SK-N-SH (cell line): ENCODE data around the gene C16orf87. TPM values are rescaled to one million over a fixed set of nuclear protein-coding genes. Genes with fewer than 3 reads are reported as not detected.

ENCODE experiments used
- CTCF ChIA-PET: fragments of 300-600, 350-600 bp; formaldehyde crosslinking; extraction: SDS; loops from one replicate; lab custom pipeline; 2021; lab: Yijun Ruan, JAX
- POLR2A ChIA-PET: fragments of 350-600 bp; sonication (Branson Sonifier 250); formaldehyde crosslinking; extraction: SDS; loops from one replicate; lab custom pipeline; 2020; ENCODE audit warnings: antibody characterized with exemption, inconsistent platforms; lab: Yijun Ruan, JAX
- DNase-seq: peaks from one replicate; pipeline ENCODE4 v3.0.0; 2012
- H2AFZ ChIP-seq: fragments of 200-600 bp; sonication (generic); 2 replicates; pipeline ENCODE4 v1.8.1; 2016; ENCODE audit warnings: antibody characterized with exemption, mild to moderate bottlenecking, low read depth
- H3F3A ChIP-seq: fragments of 200-600 bp; sonication (generic); replicated peaks from 2 replicates; pipeline ENCODE3; 2016; ENCODE audit warnings: antibody characterized with exemption, mild to moderate bottlenecking; ENCODE audit not compliant: insufficient read depth
- H3K27ac ChIP-seq, 2 experiments: fragments of 200-500 bp in 1 of 2; fragments of 200-600 bp in 1 of 2; sonication (Bioruptor generic) in 1 of 2; sonication (generic), shearing (Covaris generic) in 1 of 2; 2 replicates each; pipeline versions ENCODE4 v1.5.1 to v1.6.1; 2014 to 2016; ENCODE audit warnings: low read depth in 2 of 2, inconsistent platforms in 1 of 2, low read length in 1 of 2, mild to moderate bottlenecking in 1 of 2, mixed read lengths in 1 of 2
- H3K27me3 ChIP-seq: fragments of 200-600 bp; sonication (generic), shearing (Covaris generic); 2 replicates; pipeline ENCODE4 v1.6.1; 2016; ENCODE audit warnings: mixed run types; ENCODE audit not compliant: insufficient read depth
- H3K36me3 ChIP-seq, 2 experiments: fragments of 200-500 bp in 1 of 2; fragments of 200-600 bp in 1 of 2; sonication (Bioruptor generic) in 1 of 2; sonication (generic) in 1 of 2; replicated peaks in 1 of 2; 2 replicates each; pipeline versions ENCODE3 to v1.5.1; 2014 to 2016; ENCODE audit warnings: low read length in 1 of 2, mild to moderate bottlenecking in 1 of 2; ENCODE audit not compliant: insufficient read depth in 2 of 2, control insufficient read depth in 1 of 2
- H3K4me1 ChIP-seq, 2 experiments: fragments of 200-500 bp in 1 of 2; fragments of 200-600 bp in 1 of 2; sonication (Bioruptor generic) in 1 of 2; sonication (generic), shearing (Covaris generic) in 1 of 2; 2 replicates each; pipeline versions ENCODE4 v1.5.1 to v1.6.1; 2014 to 2016; ENCODE audit warnings: low read depth in 1 of 2, low read length in 1 of 2, mixed run types in 1 of 2; ENCODE audit not compliant: insufficient read depth in 2 of 2, control insufficient read depth in 1 of 2
- H3K4me2 ChIP-seq: fragments of 200-600 bp; sonication (generic), shearing (Covaris generic); 2 replicates; pipeline ENCODE4 v1.6.1; 2017; ENCODE audit warnings: mixed run types
- H3K4me3 ChIP-seq, 2 experiments: fragments of 200-500 bp in 1 of 2; fragments of 200-600 bp in 1 of 2; sonication (Bioruptor generic) in 1 of 2; sonication (generic), shearing (Covaris generic) in 1 of 2; 2 replicates each; pipeline versions ENCODE4 v1.5.1 to v1.8.1; 2014 to 2016; ENCODE audit warnings: low read depth in 2 of 2, inconsistent platforms in 1 of 2, low read length in 1 of 2, mild to moderate bottlenecking in 1 of 2, mixed read lengths in 1 of 2, moderate library complexity in 1 of 2
- H3K79me2 ChIP-seq: fragments of 200-600 bp; sonication (generic); 2 replicates; pipeline ENCODE4 v1.8.1; 2017; ENCODE audit warnings: mild to moderate bottlenecking; ENCODE audit not compliant: insufficient read depth
- H3K9ac ChIP-seq: fragments of 200-600 bp; sonication (generic); 2 replicates; pipeline ENCODE4 v1.6.1; 2017; ENCODE audit warnings: mixed run types
- H3K9me2 ChIP-seq: fragments of 200-600 bp; sonication (generic); 2 replicates; pipeline ENCODE4 v1.6.1; 2017; ENCODE audit warnings: mixed run types
- H3K9me3 ChIP-seq: fragments of 200-600 bp; sonication (generic); 2 replicates; pipeline ENCODE4 v1.6.1; 2017; ENCODE audit warnings: mixed run types, mild to moderate bottlenecking, moderate library complexity
- H4K20me1 ChIP-seq: fragments of 200-600 bp; sonication (generic); 2 replicates; pipeline ENCODE4 v1.6.1; 2017; ENCODE audit warnings: mild to moderate bottlenecking, mixed run types; ENCODE audit not compliant: insufficient read depth
- CHD2 ChIP-seq: fragments of 150-350 bp; IDR thresholded peaks from 2 replicates; pipeline ENCODE4 v1.6.1; 2018; ENCODE audit warnings: low read length; ENCODE audit not compliant: partially characterized antibody
- CTCF ChIP-seq: fragments of 200-600 bp; sonication (generic); IDR thresholded peaks from 2 replicates; pipeline ENCODE4 v1.6.1; 2017; ENCODE audit warnings: antibody characterized with exemption, mild to moderate bottlenecking, moderate library complexity
- ELF1 ChIP-seq: IDR thresholded peaks from 2 replicates; pipeline ENCODE4 v1.4.0; 2012
- EP300 ChIP-seq, 2 experiments: IDR thresholded peaks; 2 replicates each; pipeline versions ENCODE4 v1.4.0 to v1.6.1; 2012; ENCODE audit warnings: borderline replicate concordance in 1 of 2, low read depth in 1 of 2, low read length in 1 of 2
- FOSL2 ChIP-seq: IDR thresholded peaks from 2 replicates; pipeline ENCODE4 v1.4.0; 2012; ENCODE audit warnings: low read depth, mild to moderate bottlenecking, moderate library complexity, borderline replicate concordance
- FOXJ3 ChIP-seq: sonication (generic); formaldehyde crosslinking; IDR thresholded peaks from 2 replicates; pipeline ENCODE4 v1.5.1; 2020; ENCODE audit warnings: mild to moderate bottlenecking, missing genetic modification reagents
- GABPA ChIP-seq: IDR thresholded peaks from 2 replicates; pipeline ENCODE4 v1.4.0; 2012; ENCODE audit warnings: low read depth, mild to moderate bottlenecking
- GATA2 ChIP-seq: sonication (generic); formaldehyde crosslinking; IDR thresholded peaks from 2 replicates; pipeline ENCODE4 v1.5.0; 2020; ENCODE audit warnings: mild to moderate bottlenecking, missing genetic modification reagents
- JUND ChIP-seq: IDR thresholded peaks from 2 replicates; pipeline ENCODE4 v1.4.0; 2012
- MAX ChIP-seq: IDR thresholded peaks from 2 replicates; pipeline ENCODE4 v1.4.0; 2012; ENCODE audit warnings: low read depth
- MEF2A ChIP-seq: IDR thresholded peaks from 2 replicates; pipeline ENCODE4 v1.4.0; 2012; ENCODE audit warnings: low read depth, borderline replicate concordance
- MXI1 ChIP-seq: IDR thresholded peaks from 2 replicates; pipeline ENCODE4 v1.6.1; 2012; ENCODE audit warnings: mild to moderate bottlenecking, low read depth, low read length, improper control_type of control experiment
- NFIC ChIP-seq: IDR thresholded peaks from 2 replicates; pipeline ENCODE4 v1.4.0; 2012; ENCODE audit warnings: borderline replicate concordance
- PBX3 ChIP-seq: IDR thresholded peaks from 2 replicates; pipeline ENCODE4; 2012
- POLR2AphosphoS5 ChIP-seq: IDR thresholded peaks from 2 replicates; pipeline ENCODE4 v1.6.1; 2012; ENCODE audit warnings: low read depth, low read length
- RAD21 ChIP-seq: IDR thresholded peaks from 2 replicates; pipeline ENCODE4 v1.6.1; 2012; ENCODE audit warnings: mild to moderate bottlenecking, low read length
- RFX5 ChIP-seq: IDR thresholded peaks from 2 replicates; pipeline ENCODE4 v1.6.1; 2012; ENCODE audit warnings: mild to moderate bottlenecking, improper control_type of control experiment, low read length
- SIN3A ChIP-seq: IDR thresholded peaks from 2 replicates; pipeline ENCODE4 v1.6.1; 2012; ENCODE audit warnings: low read depth, mild to moderate bottlenecking, low read length, moderate library complexity, borderline replicate concordance
- SMC3 ChIP-seq: IDR thresholded peaks from 2 replicates; pipeline ENCODE4 v1.6.1; 2012; ENCODE audit warnings: low read depth, low read length, improper control_type of control experiment
- TCF12 ChIP-seq: IDR thresholded peaks from 2 replicates; pipeline ENCODE4 v1.4.0; 2012
- TEAD4 ChIP-seq: IDR thresholded peaks from 2 replicates; pipeline ENCODE4 v1.4.0; 2012; ENCODE audit warnings: mild to moderate bottlenecking, borderline replicate concordance; ENCODE audit not compliant: insufficient read depth
- USF1 ChIP-seq: IDR thresholded peaks from 2 replicates; pipeline ENCODE4 v1.4.0; 2012; ENCODE audit warnings: low read depth, borderline replicate concordance
- YY1 ChIP-seq: IDR thresholded peaks from 2 replicates; pipeline ENCODE4 v1.4.0; 2012; ENCODE audit warnings: low read depth, mild to moderate bottlenecking
- WGBS: methylation state at CpG from one replicate; pipeline ENCODE4 v1.1.6; 2017; ENCODE audit warnings: low lambda C conversion rate; 5-methylcytosine and 5-hydroxymethylcytosine counted together
- polyA plus RNA-seq, 3 experiments: library from polyadenylated mRNA; depleted of rRNA; stranded (reverse); fragments of >200 nt; gene quantifications; 2 replicates each; pipeline ENCODE4 v1.2.3, GENCODE V29; 2012

The C16orf87 gene
- polyA plus RNA-seq, 1 of the 3 experiments (the other 2 are of a cell fraction) = 3.5 TPM

- H3K4me1 ChIP-seq = no peaks in the 10 kb centered on the region
- H3K9ac ChIP-seq = no peak overlapping the region
- no peaks in the 10 kb centered on the region for H4K20me1 ChIP-seq
- H3K9me3 ChIP-seq = no peaks in the 10 kb centered on the region
- no peaks in the 10 kb centered on the region for H3K9me2 ChIP-seq
- H3K79me2 ChIP-seq = no peaks in the 10 kb centered on the region
- H3K36me3 ChIP-seq = no peaks in the 10 kb centered on the region
- no peak for TF ChIP-seq GATA2
- no peak for TF ChIP-seq SIN3A
- no peak for TF ChIP-seq MXI1
- TF ChIP-seq MAX = no peak
- no peak for TF ChIP-seq TEAD4
- no peak for TF ChIP-seq JUND
- TF ChIP-seq, all 33 proteins: peak for 0
- Histone ChIP-seq H2AFZ (no peak overlapping the region), H3K4me2 (no peak overlapping the region), H3K27ac (no peak overlapping the region), H3K27me3 (no peaks in the 10 kb centered on the region), H3K4me3 (no peak overlapping the region), H3F3A (no peaks in the 10 kb centered on the region)
- CTCF ChIA-PET = interaction anchor here (1.5 kb wide), 1 partner anchor 95 kb away, joined by 3 read pairs; no protein-coding TSS in a partner anchor
- DNase-seq = no peak
- POLR2A ChIA-PET = no interaction called here
- WGBS = 88% methylated on average over 7 of the region's 8 CpGs
These were observed 62.2 kb downstream of the C16orf87 start for GRCh38 chr16:46768809-46769208.

GRCh38 chr16:46765050-46765449 is 65.9 kb downstream of the C16orf87 start:
- CTCF ChIA-PET = no interaction called here
- no peak for DNase-seq
- POLR2A ChIA-PET = no interaction called here
- TF ChIP-seq FOSL2 (0 out of 2 replicates have a peak, but pooled peaks have one; percentile 5), SMC3 (no peak)
- Histone ChIP-seq H3K79me2 (no peaks in the 10 kb centered on the region), H3K27ac (no peak overlapping the region), H3K4me2 (no peak overlapping the region), H3K27me3 (no peaks in the 10 kb centered on the region), H3K9me3 (no peaks in the 10 kb centered on the region), H3F3A (no peaks in the 10 kb centered on the region), H3K9ac (no peak overlapping the region), H2AFZ (no peak overlapping the region), H3K4me1 (peaks cover 0 to 6% of the 10 kb centered on the region in 2 experiments; a peak in 1 of 4 replicates), H3K4me3 (no peak overlapping the region), H3K36me3 (no peaks in the 10 kb centered on the region), H3K9me2 (no peaks in the 10 kb centered on the region), H4K20me1 (no peaks in the 10 kb centered on the region)
- WGBS = 78% methylated on average over 7 of the region's 7 CpGs

- H3K9me2 ChIP-seq = no peaks in the 10 kb centered on the region
- H3K79me2 ChIP-seq = no peaks in the 10 kb centered on the region
- no peaks in the 10 kb centered on the region for H3K36me3 ChIP-seq
- peaks cover 0 to 15% of the 10 kb centered on the region in 2 experiments; a peak in 1 of 4 replicates for H3K4me1 ChIP-seq
- H3K4me3 ChIP-seq = no peak overlapping the region
- H3K4me2 ChIP-seq = no peak overlapping the region
- no peaks in the 10 kb centered on the region for H3F3A ChIP-seq
- no peaks in the 10 kb centered on the region for H3K9me3 ChIP-seq
- POLR2A ChIA-PET = no interaction called here
- CTCF ChIA-PET = no interaction called here
- H2AFZ ChIP-seq = no peak overlapping the region
- H3K27ac ChIP-seq = no peak overlapping the region
- DNase-seq = no peak
- WGBS = 63% methylated on average over 11 of the region's 12 CpGs
- H4K20me1 ChIP-seq = no peaks in the 10 kb centered on the region
- no peaks in the 10 kb centered on the region for H3K27me3 ChIP-seq
- H3K9ac ChIP-seq = no peak overlapping the region
- TF ChIP-seq CHD2 (no peak), RAD21 (no peak), NFIC (no peak), MEF2A (no peak), RFX5 (no peak), FOXJ3 (CRISPR knock-in tag) (no peak), GABPA (no peak), PBX3 (no peak), ELF1 (no peak), SIN3A (no peak), YY1 (no peak), POLR2AphosphoS5 (no peak), TCF12 (no peak), EP300 (IDR thresholded peaks at IDR 0.05; ENCODE audit: borderline replicate concordance in 1 of 2, low read depth in 1 of 2, low read length in 1 of 2) (no peak), CTCF (no peak), USF1 (no peak)
These were observed 67.8 kb downstream of the C16orf87 start for GRCh38 chr16:46763147-46763546.
